ENCODE data around the gene CLTB. TPM values are rescaled to one million over a fixed set of nuclear protein-coding genes. Genes with fewer than 3 reads are reported as not detected.

Gene CLTB
- total and polyA plus RNA-seq, 2 experiments from 2014 or later, result 26.8 to 34.0 TPM

DNA sequence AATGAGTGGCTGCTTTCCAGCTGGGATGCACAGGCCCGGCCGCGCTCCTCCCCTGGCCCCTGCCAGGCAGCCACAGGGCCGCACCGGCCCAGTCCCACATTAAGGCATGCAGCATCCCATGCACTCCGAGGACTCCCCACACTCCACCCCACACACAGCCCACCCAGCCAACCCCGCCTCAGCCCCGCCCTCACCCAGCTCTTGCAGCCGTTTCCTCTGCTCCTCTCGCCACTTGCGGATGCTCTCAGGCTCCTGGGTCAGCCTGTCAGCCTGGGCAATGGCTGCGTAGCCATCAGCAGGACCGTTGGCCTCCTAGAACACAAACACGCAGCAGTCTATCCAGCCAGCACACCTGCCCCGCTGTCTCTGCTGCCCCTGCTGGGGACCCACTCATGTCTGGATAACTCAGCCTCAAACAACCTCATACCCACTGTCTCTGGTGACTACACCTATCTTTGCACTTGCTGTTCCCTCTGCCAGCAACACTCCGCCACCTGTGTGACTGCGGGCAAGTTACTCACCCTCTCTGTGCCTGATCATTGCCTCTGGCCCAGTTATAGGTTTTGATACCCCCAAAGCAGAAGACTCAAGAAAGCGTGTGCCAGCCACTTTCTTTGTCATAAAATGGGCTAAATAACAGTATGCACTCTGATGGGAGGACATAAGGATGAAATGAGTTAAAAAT lies 18.5 kb downstream of the CLTB start:
- Mint-ChIP-seq H3K27me3 (ENCODE audit: insufficient read depth, low read depth, poor library complexity) (peaks cover 6% of the 10 kb centered on the region), H3K4me1 (peaks cover 10% of the 10 kb centered on the region), H3K27ac (no peak overlapping the region; the same call in 1 of the 2 replicates), H3K36me3 (ENCODE audit: low read depth) (no peaks in the 10 kb centered on the region; the same call in 2 of the 3 replicates), H3K4me3 (no peak overlapping the region), H3K9me3 (no peaks in the 10 kb centered on the region)
- no peaks in the 10 kb centered on the region for H3K4me1 ChIP-seq (ENCODE audit: insufficient read depth)
- no peak overlapping the region for H3K4me2 ChIP-seq
- H3K4me3 ChIP-seq, result no peak overlapping the region
- no peak overlapping the region for H2AFZ ChIP-seq
- no peaks in the 10 kb centered on the region for H3K27me3 ChIP-seq (ENCODE audit: insufficient read depth)
- no peaks in the 10 kb centered on the region for H3K9me2 ChIP-seq (ENCODE audit: insufficient read depth)
- TF ChIP-seq EZH2 (IDR thresholded peaks at IDR 0.05; ENCODE audit: low read depth, unreplicated experiment) (no peak), EZH2phosphoT487 (IDR thresholded peaks at IDR 0.05; ENCODE audit: unreplicated experiment) (no peak), ZNF114 (CRISPR knock-in tag; IDR thresholded peaks at IDR 0.05) (no peak), STAT1 (IDR thresholded peaks at IDR 0.05; ENCODE audit: unreplicated experiment) (no peak), NANOG (IDR thresholded peaks at IDR 0.05; ENCODE audit: borderline replicate concordance) (no peak)
- no peaks in the 10 kb centered on the region for H3K36me3 ChIP-seq (ENCODE audit: insufficient read depth)
- no peak overlapping the region for H3K27ac ChIP-seq (ENCODE audit: low read depth)
- no peak for DNase-seq (ENCODE audit: low spot score)
- no peaks in the 10 kb centered on the region for H3F3A ChIP-seq (replicated peaks; ENCODE audit: low read depth)
- ATAC-seq, result no peak
- H3K79me2 ChIP-seq (replicated peaks; ENCODE audit: insufficient read depth), result no peaks in the 10 kb centered on the region
- no peaks in the 10 kb centered on the region; the same call in 1 of the 2 replicates for H4K20me1 ChIP-seq (replicated peaks; ENCODE audit: insufficient read depth)

- Histone ChIP-seq H3K79me2 (replicated peaks; ENCODE audit: insufficient read depth) (no peaks in the 10 kb centered on the region), H3K4me3 (no peak overlapping the region), H3K4me1 (ENCODE audit: insufficient read depth) (no peaks in the 10 kb centered on the region), H3K27ac (ENCODE audit: low read depth) (no peak overlapping the region), H3K9me2 (ENCODE audit: insufficient read depth) (no peaks in the 10 kb centered on the region), H4K20me1 (replicated peaks; ENCODE audit: insufficient read depth) (no peaks in the 10 kb centered on the region), H2AFZ (no peak overlapping the region), H3K4me2 (no peak overlapping the region), H3K36me3 (ENCODE audit: insufficient read depth) (no peaks in the 10 kb centered on the region), H3F3A (replicated peaks; ENCODE audit: low read depth) (no peaks in the 10 kb centered on the region), H3K27me3 (ENCODE audit: insufficient read depth) (no peaks in the 10 kb centered on the region)
- Mint-ChIP-seq H3K27me3 (ENCODE audit: insufficient read depth, low read depth, poor library complexity) (peaks cover 7% of the 10 kb centered on the region), H3K9me3 (no peaks in the 10 kb centered on the region), H3K4me1 (peaks cover 4% of the 10 kb centered on the region; the same call in 1 of the 3 replicates), H3K36me3 (ENCODE audit: low read depth) (peaks cover 6% of the 10 kb centered on the region; the same call in 2 of the 3 replicates), H3K27ac (peak overlapping the region; percentile 62; the same call in 1 of the 2 replicates), H3K4me3 (no peak overlapping the region)
- no peak for DNase-seq (ENCODE audit: low spot score)
- TF ChIP-seq CREB1 (CRISPR knock-in tag; IDR thresholded peaks at IDR 0.05; ENCODE audit: low read depth), result no peak
- TF ChIP-seq, protein P1, sequence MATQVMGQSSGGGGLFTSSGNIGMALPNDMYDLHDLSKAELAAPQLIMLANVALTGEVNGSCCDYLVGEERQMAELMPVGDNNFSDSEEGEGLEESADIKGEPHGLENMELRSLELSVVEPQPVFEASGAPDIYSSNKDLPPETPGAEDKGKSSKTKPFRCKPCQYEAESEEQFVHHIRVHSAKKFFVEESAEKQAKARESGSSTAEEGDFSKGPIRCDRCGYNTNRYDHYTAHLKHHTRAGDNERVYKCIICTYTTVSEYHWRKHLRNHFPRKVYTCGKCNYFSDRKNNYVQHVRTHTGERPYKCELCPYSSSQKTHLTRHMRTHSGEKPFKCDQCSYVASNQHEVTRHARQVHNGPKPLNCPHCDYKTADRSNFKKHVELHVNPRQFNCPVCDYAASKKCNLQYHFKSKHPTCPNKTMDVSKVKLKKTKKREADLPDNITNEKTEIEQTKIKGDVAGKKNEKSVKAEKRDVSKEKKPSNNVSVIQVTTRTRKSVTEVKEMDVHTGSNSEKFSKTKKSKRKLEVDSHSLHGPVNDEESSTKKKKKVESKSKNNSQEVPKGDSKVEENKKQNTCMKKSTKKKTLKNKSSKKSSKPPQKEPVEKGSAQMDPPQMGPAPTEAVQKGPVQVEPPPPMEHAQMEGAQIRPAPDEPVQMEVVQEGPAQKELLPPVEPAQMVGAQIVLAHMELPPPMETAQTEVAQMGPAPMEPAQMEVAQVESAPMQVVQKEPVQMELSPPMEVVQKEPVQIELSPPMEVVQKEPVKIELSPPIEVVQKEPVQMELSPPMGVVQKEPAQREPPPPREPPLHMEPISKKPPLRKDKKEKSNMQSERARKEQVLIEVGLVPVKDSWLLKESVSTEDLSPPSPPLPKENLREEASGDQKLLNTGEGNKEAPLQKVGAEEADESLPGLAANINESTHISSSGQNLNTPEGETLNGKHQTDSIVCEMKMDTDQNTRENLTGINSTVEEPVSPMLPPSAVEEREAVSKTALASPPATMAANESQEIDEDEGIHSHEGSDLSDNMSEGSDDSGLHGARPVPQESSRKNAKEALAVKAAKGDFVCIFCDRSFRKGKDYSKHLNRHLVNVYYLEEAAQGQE (IDR thresholded peaks at IDR 0.05; ENCODE audit: unreplicated experiment), result no peak
- TF ChIP-seq ZNF331 (CRISPR knock-in tag; IDR thresholded peaks at IDR 0.05; ENCODE audit: low read depth), result no peak
- TF ChIP-seq POLR2AphosphoS5 (IDR thresholded peaks at IDR 0.05; ENCODE audit: low read depth), result no peak
- no peak for TF ChIP-seq ZNF114 (CRISPR knock-in tag; IDR thresholded peaks at IDR 0.05)
- no peak for TF ChIP-seq CTCF (conservative IDR thresholded peaks at IDR 0.05; ENCODE audit: low read depth in 2 of 2)
- TF ChIP-seq STAT1 (IDR thresholded peaks at IDR 0.05; ENCODE audit: unreplicated experiment), result no peak
- no peak for TF ChIP-seq JUNB (IDR thresholded peaks at IDR 0.05; ENCODE audit: unreplicated experiment)
- no peak for ATAC-seq
These were observed 20.0 kb downstream of the CLTB start for GRCh38 chr5:176396330-176396729.
